Thoracic aorta (tissue), 2 donors: Measurements from ENCODE around the gene NCK1. TPM values are rescaled to one million over a fixed set of nuclear protein-coding genes. Genes with fewer than 3 reads are reported as not detected.

Experiments used
- ATAC-seq: fragments of 150-250 bp; one replicate; pipeline ENCODE4 v1.8.0; 2017; ENCODE audit warnings: low read depth; ENCODE audit not compliant: insufficient number of reproducible peaks, low FRiP score
- DNase-seq: peaks from one replicate; pipeline ENCODE4 v3.0.0-alpha.2; 2020; ENCODE audit warnings: low spot score
- H3K27ac ChIP-seq, 2 donors: fragments of 200-600 bp; sonication (generic); 1 replicate in 1 of 2; 2 replicates in 1 of 2; pipeline ENCODE4 v1.5.1; 2016; ENCODE audit warnings: mild to moderate bottlenecking in 2 of 2, moderate library complexity in 2 of 2
- H3K27me3 ChIP-seq: fragments of 200-600 bp; sonication (generic); replicated peaks from 2 replicates; pipeline ENCODE4 v1.6.0; 2016; ENCODE audit warnings: mild to moderate bottlenecking; ENCODE audit not compliant: insufficient read depth
- H3K36me3 ChIP-seq: fragments of 200-600 bp; sonication (generic); one replicate; pipeline ENCODE4 v1.5.1; 2016
- H3K4me1 ChIP-seq, 2 donors: fragments of 200-600 bp; sonication (generic); 1 replicate in 1 of 2; 2 replicates in 1 of 2; pipeline versions ENCODE4 v1.5.1 to v1.6.0; 2016; ENCODE audit warnings: low read depth in 2 of 2, mild to moderate bottlenecking in 1 of 2; ENCODE audit not compliant: control insufficient read depth in 1 of 2
- H3K4me3 ChIP-seq: fragments of 200-600 bp; sonication (generic); 2 replicates; pipeline ENCODE4 v1.5.1; 2016; ENCODE audit warnings: mild to moderate bottlenecking
- H3K9me3 ChIP-seq: fragments of 200-600 bp; sonication (generic); 2 replicates; pipeline ENCODE4 v1.5.1; 2016
- CTCF ChIP-seq: fragments of 200-600 bp; sonication (generic); IDR thresholded peaks from one replicate; pipeline ENCODE4 v1.5.1; 2019; ENCODE audit warnings: antibody characterized with exemption
- total RNA-seq, 2 donors: library from RNA; depleted of rRNA; stranded (reverse); fragments of >200 nt; gene quantifications; one replicate each; pipeline versions ENCODE4 v1.1.0 to v1.2.3, GENCODE V29; 2016

The NCK1 gene
- total RNA-seq, 2 donors from 2014 or later: 31.5 to 41.5 TPM

- Histone ChIP-seq H3K36me3 (no peaks in the 10 kb centered on the region), H3K4me3 (no peak overlapping the region), H3K27me3 (no peaks in the 10 kb centered on the region), H3K9me3 (no peaks in the 10 kb centered on the region), H3K27ac (no peak overlapping the region), H3K4me1 (peaks cover 3 to 6% of the 10 kb centered on the region in 2 donors)
- ATAC-seq (no peak), DNase-seq (no peak)
- TF ChIP-seq CTCF: no peak
These were observed 22.1 kb downstream of the NCK1 start for GRCh38 chr3:136883967-136884720.

- no peak for DNase-seq
- ATAC-seq: no peak
- Histone ChIP-seq H3K4me1 (peaks cover 3 to 6% of the 10 kb centered on the region in 2 donors), H3K36me3 (no peaks in the 10 kb centered on the region), H3K27ac (no peak overlapping the region), H3K27me3 (no peaks in the 10 kb centered on the region), H3K4me3 (no peak overlapping the region), H3K9me3 (no peaks in the 10 kb centered on the region)
- TF ChIP-seq CTCF: no peak
These were observed 23.6 kb downstream of the NCK1 start for GRCh38 chr3:136885357-136886213.

GRCh38 chr3:136889947-136890346 is 27.9 kb downstream of the NCK1 start:
- H3K27ac ChIP-seq: no peak overlapping the region

GRCh38 chr3:136891934-136892855 is 30.2 kb downstream of the NCK1 start:
- H3K36me3 ChIP-seq: no peaks in the 10 kb centered on the region
- TF ChIP-seq CTCF: no peak
- ATAC-seq (no peak), DNase-seq (no peak)
- peaks cover 6 to 13% of the 10 kb centered on the region in 2 donors for H3K4me1 ChIP-seq
- no peaks in the 10 kb centered on the region for H3K27me3 ChIP-seq
- no peaks in the 10 kb centered on the region for H3K9me3 ChIP-seq
- H3K27ac ChIP-seq: no peak overlapping the region
- H3K4me3 ChIP-seq: no peak overlapping the region

More at GRCh38 chr3:136889947-136890346, 27.9 kb downstream of the NCK1 start:
- H3K4me1 ChIP-seq: peaks cover 6 to 18% of the 10 kb centered on the region in 2 donors
- H3K9me3 ChIP-seq: no peaks in the 10 kb centered on the region
- DNase-seq (no peak), ATAC-seq (no peak)
- H3K36me3 ChIP-seq: no peaks in the 10 kb centered on the region
- no peaks in the 10 kb centered on the region for H3K27me3 ChIP-seq
- H3K4me3 ChIP-seq: no peak overlapping the region
- TF ChIP-seq CTCF: no peak
